ENCODE measurements around the gene CDK10.

Gene CDK10

GRCh38 chr16:89721546-89722391 lies 35.3 kb downstream of the CDK10 start:
- peak; percentile 2; the same call in 1 of the 2 replicates for TF ChIP-seq POLR2A (IDR thresholded peaks at IDR 0.05; ENCODE audit: low read depth, low read length)
- FAIRE-seq (no peak), DNase-seq (ENCODE audit: insufficient read length, low spot score) (no peak)

DNA sequence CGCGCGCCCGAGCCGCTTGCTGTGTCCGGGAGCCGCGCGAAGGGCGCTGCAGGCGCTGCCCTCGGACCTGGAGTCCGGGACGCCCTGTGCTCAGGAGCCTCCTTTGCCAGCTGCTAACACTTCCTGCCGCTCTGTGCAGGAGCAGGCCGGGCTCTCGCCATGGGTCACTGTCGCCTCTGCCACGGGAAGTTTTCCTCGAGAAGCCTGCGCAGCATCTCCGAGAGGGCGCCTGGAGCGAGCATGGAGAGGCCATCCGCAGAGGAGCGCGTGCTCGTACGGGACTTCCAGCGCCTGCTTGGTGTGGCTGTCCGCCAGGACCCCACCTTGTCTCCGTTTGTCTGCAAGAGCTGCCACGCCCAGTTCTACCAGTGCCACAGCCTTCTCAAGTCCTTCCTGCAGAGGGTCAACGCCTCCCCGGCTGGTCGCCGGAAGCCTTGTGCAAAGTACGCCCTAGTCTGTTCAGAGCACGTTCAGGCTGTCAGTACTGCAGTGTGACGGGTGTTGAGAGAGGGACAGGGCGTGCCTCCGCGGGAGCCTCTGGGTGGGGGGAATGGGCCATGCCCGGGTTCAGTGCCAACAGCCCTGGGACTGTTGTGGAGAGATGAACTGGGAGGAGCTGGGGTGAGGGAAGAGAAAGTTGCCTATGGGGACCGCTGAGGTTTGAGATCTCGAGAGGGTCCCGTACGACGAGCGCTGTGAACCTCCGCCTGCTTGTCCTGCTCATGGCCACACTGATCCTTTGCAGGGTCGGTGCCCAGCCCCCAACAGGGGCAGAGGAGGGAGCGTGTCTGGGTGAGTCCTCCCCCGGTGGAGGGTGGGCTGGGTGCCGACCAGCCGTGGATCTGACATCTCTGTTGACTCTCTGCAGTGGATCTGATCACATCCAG lies 36.1 kb downstream of the CDK10 start:
- no peak for TF ChIP-seq POLR2A (IDR thresholded peaks at IDR 0.05; ENCODE audit: low read depth, low read length)
- FAIRE-seq = no peak
- DNase-seq (ENCODE audit: insufficient read length, low spot score) = no peak

GRCh38 chr16:89723279-89724250 lies 37.1 kb downstream of the CDK10 start:
- no peak for TF ChIP-seq POLR2A (IDR thresholded peaks at IDR 0.05; ENCODE audit: low read depth, low read length)
- no peak for FAIRE-seq
- no peak for DNase-seq (ENCODE audit: insufficient read length, low spot score)

- no peak for TF ChIP-seq POLR2A (IDR thresholded peaks at IDR 0.05; ENCODE audit: low read depth, low read length)
- DNase-seq (ENCODE audit: insufficient read length, low spot score) = no peak
- FAIRE-seq = no peak
These were observed 41.1 kb downstream of the CDK10 start for GRCh38 chr16:89727406-89728120.

DNA sequence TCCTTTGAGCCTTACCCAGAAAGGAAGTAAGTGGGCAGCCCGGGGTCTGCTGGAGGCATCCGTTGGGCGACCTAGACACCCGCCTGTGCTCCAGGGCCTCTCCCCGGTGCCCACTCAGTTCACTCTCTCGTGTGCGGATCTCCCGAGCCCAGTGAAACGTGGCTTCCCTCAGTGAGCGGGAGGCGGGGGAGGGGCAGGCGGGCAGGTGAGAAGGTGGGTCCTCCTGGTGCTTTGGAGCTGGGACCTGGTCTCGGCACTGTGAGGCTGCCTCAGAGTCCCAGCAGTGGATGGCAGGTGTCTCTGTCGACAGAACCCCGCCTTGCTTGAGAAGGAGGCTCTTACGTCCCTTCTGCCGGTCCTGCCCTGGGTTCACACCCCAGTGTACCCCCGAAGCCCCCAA lies 42.8 kb downstream of the CDK10 start:
- no peak for FAIRE-seq
- TF ChIP-seq POLR2A (IDR thresholded peaks at IDR 0.05; ENCODE audit: low read depth, low read length) = no peak
- no peak for DNase-seq (ENCODE audit: insufficient read length, low spot score)

- FAIRE-seq = no peak
- no peak for TF ChIP-seq POLR2A (IDR thresholded peaks at IDR 0.05; ENCODE audit: low read depth, low read length)
- DNase-seq (ENCODE audit: insufficient read length, low spot score) = no peak
These were observed 43.5 kb downstream of the CDK10 start for GRCh38 chr16:89729863-89730593.

DNA sequence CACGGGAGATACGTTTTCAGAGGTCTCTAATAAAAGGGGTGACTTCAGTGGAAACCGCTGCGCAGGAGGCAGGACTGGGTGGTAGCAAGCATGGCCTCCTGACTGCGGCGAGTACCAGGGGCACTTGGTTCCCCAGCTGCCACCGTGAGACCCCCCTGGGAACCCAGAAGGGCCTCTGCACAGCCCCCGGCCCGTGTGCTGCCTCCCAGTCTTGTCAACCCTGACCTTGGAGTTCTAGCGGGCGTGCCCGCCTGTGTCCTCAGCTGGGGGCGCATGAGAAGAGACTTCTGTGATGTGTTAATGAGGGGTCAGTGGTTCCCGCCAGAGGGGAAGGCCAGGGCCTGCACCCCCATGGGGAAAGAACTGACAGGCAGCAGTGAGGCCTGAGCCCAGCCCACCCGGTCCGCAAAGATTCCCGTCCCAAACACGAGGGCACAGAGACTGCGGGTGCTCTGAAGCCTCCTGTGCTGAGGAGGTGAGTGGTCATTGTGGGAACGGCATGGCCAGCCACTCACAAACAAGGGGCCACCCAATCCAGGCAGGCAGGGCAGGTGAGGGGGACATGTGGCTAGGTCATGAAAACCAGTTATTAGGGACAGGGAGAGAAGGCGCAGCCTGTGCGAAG lies 44.2 kb downstream of the CDK10 start:
- no peak for TF ChIP-seq POLR2A (IDR thresholded peaks at IDR 0.05; ENCODE audit: low read depth, low read length)
- FAIRE-seq = no peak

DNA sequence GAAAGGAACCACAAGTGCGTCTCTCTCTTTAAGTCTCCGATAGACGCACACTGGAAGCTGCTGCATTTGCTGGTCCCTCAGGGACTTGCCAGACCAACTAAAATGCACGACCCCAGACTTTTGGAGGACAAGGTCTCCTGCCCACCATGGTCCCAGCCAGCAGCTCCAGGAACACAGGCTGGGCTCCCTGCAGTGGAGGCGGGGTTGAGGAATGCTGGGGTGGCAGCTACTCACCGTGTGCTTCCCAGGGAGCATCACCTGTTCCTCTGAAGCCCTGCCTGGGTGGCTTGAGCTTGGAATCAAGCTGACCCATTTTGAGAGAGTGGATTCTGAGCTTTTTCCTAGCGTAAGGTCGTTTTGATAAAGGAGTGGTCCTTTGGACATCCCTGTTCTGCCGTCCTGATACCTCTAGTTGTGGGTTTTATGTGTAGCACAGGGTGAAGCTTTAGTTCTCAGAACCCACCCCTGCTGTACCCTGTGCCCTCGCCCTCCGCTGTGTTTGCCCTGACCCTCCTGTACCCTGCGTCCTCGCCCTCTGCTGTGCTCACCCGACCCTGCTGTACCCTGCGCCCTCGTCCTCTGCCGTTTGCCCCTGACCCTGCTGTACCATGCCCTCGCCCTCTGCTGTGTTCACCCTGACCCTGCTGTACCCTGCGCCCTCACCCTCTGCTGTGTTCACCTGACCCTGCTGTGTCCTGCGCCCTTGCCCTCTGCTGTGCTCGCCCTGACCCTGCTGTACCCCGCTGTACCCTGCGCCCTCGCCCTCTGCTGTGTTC lies 45.8 kb downstream of the CDK10 start:
- no peak for TF ChIP-seq POLR2A (IDR thresholded peaks at IDR 0.05; ENCODE audit: low read depth, low read length)
- FAIRE-seq (no peak), DNase-seq (ENCODE audit: insufficient read length, low spot score) (no peak)

More for the DNA sequence above, 44.2 kb downstream of the CDK10 start:
- no peak for DNase-seq (ENCODE audit: insufficient read length, low spot score)

GRCh38 chr16:89732918-89733242 lies 46.4 kb downstream of the CDK10 start:
- TF ChIP-seq POLR2A (IDR thresholded peaks at IDR 0.05; ENCODE audit: low read depth, low read length) = no peak
- DNase-seq (ENCODE audit: insufficient read length, low spot score) (no peak), FAIRE-seq (no peak)

DNA sequence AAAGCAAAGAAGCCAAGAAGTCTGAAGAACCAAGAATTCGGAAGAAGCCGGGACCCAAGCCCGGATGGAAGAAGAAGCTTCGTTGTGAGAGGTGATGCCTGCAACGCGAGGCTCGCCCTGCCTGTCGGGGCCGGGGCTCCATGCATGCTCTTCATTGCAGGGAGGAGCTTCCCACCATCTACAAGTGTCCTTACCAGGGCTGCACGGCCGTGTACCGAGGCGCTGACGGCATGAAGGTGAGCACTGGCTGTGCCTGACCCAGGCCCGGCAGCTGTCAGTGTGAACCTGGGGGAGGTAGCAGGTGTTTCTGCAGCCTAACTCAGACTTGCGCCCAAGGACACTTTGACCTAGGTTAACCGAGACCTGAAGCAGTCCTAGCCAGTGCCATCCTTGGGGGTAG lies 46.8 kb downstream of the CDK10 start:
- no peak for DNase-seq (ENCODE audit: insufficient read length, low spot score)
- no peak for FAIRE-seq
- TF ChIP-seq POLR2A (IDR thresholded peaks at IDR 0.05; ENCODE audit: low read depth, low read length) = no peak

- no peak for DNase-seq (ENCODE audit: insufficient read length, low spot score)
- TF ChIP-seq POLR2A (IDR thresholded peaks at IDR 0.05; ENCODE audit: low read depth, low read length) = no peak
- no peak for FAIRE-seq
These were observed 47.3 kb downstream of the CDK10 start for GRCh38 chr16:89733792-89734191.
